C4-2B (cell line): ENCODE results near the gene SLC28A1.

ENCODE experiments used
- CTCF ChIP-seq: fragments of 450-650 bp; conservative IDR thresholded peaks from 2 replicates; pipeline ENCODE4 v1.5.1; 2017; ENCODE audit warnings: mild to moderate bottlenecking
- ZFX ChIP-seq: fragments of 450-650 bp; IDR thresholded peaks from 2 replicates; pipeline ENCODE4 v1.6.1; 2017

GRCh38 chr15:84879088-84879780 lies 5.2 kb upstream of the SLC28A1 start:
- TF ChIP-seq CTCF (no peak), ZFX (no peak)
